Suprapubic skin (tissue), 4 donors: ENCODE results near the gene TBX10. TPM values are rescaled to one million over a fixed set of nuclear protein-coding genes. Genes with fewer than 3 reads are reported as not detected.
"Not testable (repeated sequence)": the region's sequence is repeated elsewhere in the genome, so short reads cannot be mapped to it uniquely, and the experiment has no call there.

Experiments
- DNase-seq, 2 donors: peaks; one replicate each; pipeline ENCODE4 v3.0.0-alpha.2; 2019; ENCODE audit warnings: low spot score in 2 of 2
- H3K27ac ChIP-seq: fragments of 200-600 bp; sonication (generic); one replicate; pipeline ENCODE4 v1.5.1; 2019
- H3K27me3 ChIP-seq: fragments of 200-600 bp; sonication (generic); one replicate; pipeline ENCODE4 v1.5.1; 2019
- H3K36me3 ChIP-seq: fragments of 200-600 bp; sonication (generic); one replicate; pipeline ENCODE4 v1.5.1; 2019
- H3K4me1 ChIP-seq: fragments of 200-600 bp; sonication (generic); one replicate; pipeline ENCODE4 v1.5.1; 2019
- H3K4me3 ChIP-seq: fragments of 200-600 bp; sonication (generic); one replicate; pipeline ENCODE4 v1.5.1; 2019; ENCODE audit warnings: mild to moderate bottlenecking
- H3K9me3 ChIP-seq: fragments of 200-600 bp; sonication (generic); one replicate; pipeline ENCODE4 v1.5.1; 2019
- CTCF ChIP-seq, 2 donors: fragments of 200-600 bp in 1 of 2; fragments of 450-650 bp in 1 of 2; sonication (generic) in 1 of 2; IDR thresholded peaks; one replicate each; pipeline ENCODE4 v1.5.1; 2016 to 2019; ENCODE audit warnings: antibody characterized with exemption in 2 of 2, mild to moderate bottlenecking in 1 of 2, moderate library complexity in 1 of 2
- EP300 ChIP-seq: sonication (generic); formaldehyde crosslinking; IDR thresholded peaks from one replicate; pipeline ENCODE4 v1.6.1; 2017; ENCODE audit warnings: antibody characterized with exemption
- POLR2A ChIP-seq, 2 donors: fragments of 450-650 bp; IDR thresholded peaks; one replicate each; pipeline ENCODE4 v1.6.1; 2017; ENCODE audit warnings: antibody characterized with exemption in 2 of 2, mild to moderate bottlenecking in 2 of 2, moderate library complexity in 2 of 2
- POLR2AphosphoS5 ChIP-seq, 3 donors: sonication (generic); formaldehyde crosslinking; IDR thresholded peaks; one replicate each; pipeline ENCODE4 v1.6.1; 2017; ENCODE audit warnings: antibody characterized with exemption in 3 of 3
- WGBS: methylation state at CpG from one replicate; pipeline ENCODE4 v1.1.5; 2018; 5-methylcytosine and 5-hydroxymethylcytosine counted together
- total RNA-seq, 4 donors: library from RNA; depleted of rRNA; stranded (reverse); fragments of >200 nt; gene quantifications; one replicate each; pipeline ENCODE4 v1.1.0, GENCODE V29; 2016

TBX10 gene
- total RNA-seq, 4 donors from 2014 or later: not detected

GRCh38 chr11:67601098-67601497, 38.5 kb downstream of the TBX10 start:
- no peaks in the 10 kb centered on the region for H3K9me3 ChIP-seq
- H3K36me3 ChIP-seq: no peaks in the 10 kb centered on the region
- WGBS: 87% methylated on average over 6 of the region's 7 CpGs
- peaks cover 5% of the 10 kb centered on the region for H3K4me1 ChIP-seq
- DNase-seq: no peak
- TF ChIP-seq EP300 (no peak), CTCF (IDR thresholded peaks at IDR 0.05) (no peak), POLR2A (IDR thresholded peaks at IDR 0.05) (no peak), POLR2AphosphoS5 (IDR thresholded peaks at IDR 0.05) (no peak)
- H3K27ac ChIP-seq: no peak overlapping the region
- H3K4me3 ChIP-seq: no peak overlapping the region
- H3K27me3 ChIP-seq: no peaks in the 10 kb centered on the region

- H3K4me3 ChIP-seq: no peak overlapping the region
Observed at GRCh38 chr11:67600324-67601029, 39.1 kb downstream of the TBX10 start.

GRCh38 chr11:67599149-67599548, 40.4 kb downstream of the TBX10 start:
- WGBS: 83% methylated on average over 1 of the region's 1 CpG
- Histone ChIP-seq H3K36me3 (no peaks in the 10 kb centered on the region), H3K27ac (no peak overlapping the region), H3K4me3 (no peak overlapping the region), H3K27me3 (no peaks in the 10 kb centered on the region), H3K9me3 (no peaks in the 10 kb centered on the region), H3K4me1 (no peaks in the 10 kb centered on the region)
- DNase-seq: no peak
- TF ChIP-seq POLR2AphosphoS5 (IDR thresholded peaks at IDR 0.05) (no peak), POLR2A (IDR thresholded peaks at IDR 0.05) (no peak), CTCF (IDR thresholded peaks at IDR 0.05) (no peak), EP300 (no peak)

More at GRCh38 chr11:67600324-67601029, 39.1 kb downstream of the TBX10 start:
- Histone ChIP-seq H3K9me3 (no peaks in the 10 kb centered on the region), H3K4me1 (no peaks in the 10 kb centered on the region), H3K27ac (no peak overlapping the region), H3K36me3 (no peaks in the 10 kb centered on the region), H3K27me3 (no peaks in the 10 kb centered on the region)
- no peak for DNase-seq
- TF ChIP-seq EP300 (no peak), CTCF (IDR thresholded peaks at IDR 0.05) (no peak), POLR2AphosphoS5 (IDR thresholded peaks at IDR 0.05) (no peak), POLR2A (IDR thresholded peaks at IDR 0.05) (no peak)
- 59% methylated on average over 7 of the region's 7 CpGs for WGBS

- not testable (repeated sequence) for H3K27ac ChIP-seq
Observed at GRCh38 chr11:67597963-67598362, 41.6 kb downstream of the TBX10 start.

GRCh38 chr11:67597458-67597857, 42.1 kb downstream of the TBX10 start:
- H3K4me3 ChIP-seq, H3K4me1 ChIP-seq, H3K9me3 ChIP-seq, H3K27ac ChIP-seq, H3K36me3 ChIP-seq, DNase-seq, H3K27me3 ChIP-seq: not testable (repeated sequence)
- WGBS: 73% methylated on average over 3 of the region's 3 CpGs

More at GRCh38 chr11:67597963-67598362, 41.6 kb downstream of the TBX10 start:
- not testable (repeated sequence) for H3K36me3 ChIP-seq, H3K4me3 ChIP-seq, DNase-seq, H3K9me3 ChIP-seq, H3K4me1 ChIP-seq, H3K27me3 ChIP-seq
- WGBS: 83% methylated on average over 3 of the region's 26 CpGs

- Histone ChIP-seq H3K27ac (no peak overlapping the region), H3K36me3 (no peaks in the 10 kb centered on the region), H3K27me3 (no peaks in the 10 kb centered on the region), H3K4me1 (peaks cover 9% of the 10 kb centered on the region), H3K9me3 (no peaks in the 10 kb centered on the region), H3K4me3 (no peak overlapping the region)
- DNase-seq: no peak
- WGBS: 83% methylated on average over 1 of the region's 1 CpG
- TF ChIP-seq CTCF (IDR thresholded peaks at IDR 0.05) (no peak), POLR2AphosphoS5 (IDR thresholded peaks at IDR 0.05) (no peak), EP300 (no peak), POLR2A (IDR thresholded peaks at IDR 0.05) (no peak)
Observed at GRCh38 chr11:67596753-67597300, 42.7 kb downstream of the TBX10 start.
